ENCODE measurements around the gene TSPAN18. TPM values are rescaled to one million over a fixed set of nuclear protein-coding genes. Genes with fewer than 3 reads are reported as not detected.

Gene TSPAN18
- total and polyA plus RNA-seq, 2 experiments from 2014 or later: 9.5 to 21.5 TPM

DNA sequence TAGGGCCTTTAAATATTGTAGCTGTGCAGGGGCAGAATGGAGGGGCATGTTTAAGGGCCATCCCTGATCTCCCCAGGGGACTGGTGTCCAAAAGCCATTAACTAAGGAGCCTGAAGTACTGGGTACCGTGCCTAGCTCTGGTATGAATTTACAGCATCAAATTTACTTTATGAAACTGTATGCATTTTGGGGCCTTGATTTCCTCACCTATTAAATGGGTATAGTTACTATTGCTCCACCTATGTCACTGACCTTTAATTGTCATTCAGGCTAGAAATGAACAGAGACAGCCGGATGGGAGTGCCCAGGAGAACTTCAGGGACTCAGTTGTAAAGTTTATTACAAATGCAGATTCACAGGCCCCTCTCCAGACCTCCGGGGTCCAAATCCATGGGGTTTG is 235.7 kb downstream of the TSPAN18 start:
- TF ChIP-seq, protein P1, sequence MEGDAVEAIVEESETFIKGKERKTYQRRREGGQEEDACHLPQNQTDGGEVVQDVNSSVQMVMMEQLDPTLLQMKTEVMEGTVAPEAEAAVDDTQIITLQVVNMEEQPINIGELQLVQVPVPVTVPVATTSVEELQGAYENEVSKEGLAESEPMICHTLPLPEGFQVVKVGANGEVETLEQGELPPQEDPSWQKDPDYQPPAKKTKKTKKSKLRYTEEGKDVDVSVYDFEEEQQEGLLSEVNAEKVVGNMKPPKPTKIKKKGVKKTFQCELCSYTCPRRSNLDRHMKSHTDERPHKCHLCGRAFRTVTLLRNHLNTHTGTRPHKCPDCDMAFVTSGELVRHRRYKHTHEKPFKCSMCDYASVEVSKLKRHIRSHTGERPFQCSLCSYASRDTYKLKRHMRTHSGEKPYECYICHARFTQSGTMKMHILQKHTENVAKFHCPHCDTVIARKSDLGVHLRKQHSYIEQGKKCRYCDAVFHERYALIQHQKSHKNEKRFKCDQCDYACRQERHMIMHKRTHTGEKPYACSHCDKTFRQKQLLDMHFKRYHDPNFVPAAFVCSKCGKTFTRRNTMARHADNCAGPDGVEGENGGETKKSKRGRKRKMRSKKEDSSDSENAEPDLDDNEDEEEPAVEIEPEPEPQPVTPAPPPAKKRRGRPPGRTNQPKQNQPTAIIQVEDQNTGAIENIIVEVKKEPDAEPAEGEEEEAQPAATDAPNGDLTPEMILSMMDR (IDR thresholded peaks at IDR 0.05; ENCODE audit: poor library complexity): no peak
- no peak for TF ChIP-seq EZH2 (IDR thresholded peaks at IDR 0.05; ENCODE audit: borderline replicate concordance)
- no peak for TF ChIP-seq EZH2phosphoT487 (IDR thresholded peaks at IDR 0.05; ENCODE audit: low read depth, severe bottlenecking, unreplicated experiment)
- Histone ChIP-seq H3K9me2 (replicated peaks; ENCODE audit: insufficient read depth) (no peaks in the 10 kb centered on the region), H3K9me3 (ENCODE audit: low read depth) (no peaks in the 10 kb centered on the region), H3K4me2 (no peak overlapping the region), H2AFZ (no peak overlapping the region), H3K36me3 (replicated peaks; ENCODE audit: insufficient read depth, low read depth) (no peaks in the 10 kb centered on the region), H3K79me2 (no peaks in the 10 kb centered on the region), H4K20me1 (ENCODE audit: insufficient read depth, poor library complexity, severe bottlenecking) (no peaks in the 10 kb centered on the region), H3K27me3 (no peaks in the 10 kb centered on the region), H3K4me3 (no peak overlapping the region), H3K27ac (no peak overlapping the region), H3K4me1 (ENCODE audit: insufficient read depth) (peaks cover 19% of the 10 kb centered on the region)
- DNase-seq (ENCODE audit: low spot score): no peak
- WGBS (ENCODE audit: low lambda C conversion rate, missing lambda C conversion rate): 69% methylated on average over 3 of the region's 3 CpGs

DNA sequence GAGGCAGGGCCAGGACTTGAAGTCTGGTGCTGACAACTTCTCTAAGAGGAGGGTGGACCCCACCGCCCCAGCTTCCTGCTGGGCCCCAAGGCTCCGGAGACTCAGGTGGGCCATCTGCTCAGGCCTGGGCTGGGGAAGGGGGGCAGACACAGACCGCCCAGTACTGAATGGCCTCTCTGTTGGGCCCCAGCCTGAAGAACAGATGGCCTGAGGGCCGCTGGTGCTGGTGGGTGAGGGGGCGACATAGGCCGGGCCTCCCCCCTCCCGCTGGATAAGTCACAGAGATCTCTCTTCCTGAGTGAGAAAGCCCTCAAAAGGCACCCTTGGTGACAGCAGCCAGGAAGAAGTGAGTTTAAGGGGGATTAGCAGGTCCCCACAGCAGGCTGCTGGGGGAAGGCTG is 236.4 kb downstream of the TSPAN18 start:
- H4K20me1 ChIP-seq (ENCODE audit: insufficient read depth, poor library complexity, severe bottlenecking): no peaks in the 10 kb centered on the region
- H2AFZ ChIP-seq: no peak overlapping the region
- no peak overlapping the region for H3K4me2 ChIP-seq
- no peaks in the 10 kb centered on the region for H3K9me3 ChIP-seq (ENCODE audit: low read depth)
- 76% methylated on average over 7 of the region's 7 CpGs for WGBS (ENCODE audit: low lambda C conversion rate, missing lambda C conversion rate)
- no peaks in the 10 kb centered on the region for H3K36me3 ChIP-seq (replicated peaks; ENCODE audit: insufficient read depth, low read depth)
- no peaks in the 10 kb centered on the region for H3K79me2 ChIP-seq
- no peaks in the 10 kb centered on the region for H3K27me3 ChIP-seq
- no peaks in the 10 kb centered on the region for H3K9me2 ChIP-seq (replicated peaks; ENCODE audit: insufficient read depth)
- no peak overlapping the region for H3K4me3 ChIP-seq
- TF ChIP-seq, protein P1 (IDR thresholded peaks at IDR 0.05; ENCODE audit: poor library complexity): no peak
- no peak for TF ChIP-seq EZH2phosphoT487 (IDR thresholded peaks at IDR 0.05; ENCODE audit: low read depth, severe bottlenecking, unreplicated experiment)
- no peak for TF ChIP-seq EZH2 (IDR thresholded peaks at IDR 0.05; ENCODE audit: borderline replicate concordance)
- peaks cover 16% of the 10 kb centered on the region for H3K4me1 ChIP-seq (ENCODE audit: insufficient read depth)
- DNase-seq (ENCODE audit: low spot score): no peak
- H3K27ac ChIP-seq: no peak overlapping the region

DNA sequence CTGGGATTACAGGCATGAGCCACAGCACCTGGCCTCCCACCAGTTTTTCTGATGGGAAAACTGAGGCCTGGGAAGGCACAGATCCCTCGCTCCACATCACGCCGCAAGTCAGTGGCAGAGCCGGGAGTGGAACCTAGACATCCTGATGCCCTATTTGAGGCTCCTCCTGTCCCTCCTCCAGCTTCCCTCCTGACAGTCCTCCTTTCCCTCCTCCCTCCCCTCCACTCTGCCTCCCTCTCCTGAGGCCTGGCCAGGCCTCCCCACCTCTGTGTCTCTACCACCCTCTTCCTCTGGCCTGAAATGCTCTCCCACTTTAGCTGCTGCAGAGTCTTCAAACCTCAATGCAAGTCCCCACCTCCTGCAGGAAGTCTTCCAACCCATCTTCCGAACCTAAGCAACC is 237.2 kb downstream of the TSPAN18 start:
- no peak overlapping the region for H3K27ac ChIP-seq
- no peaks in the 10 kb centered on the region for H3K27me3 ChIP-seq
- 100% methylated on average over 1 of the region's 5 CpGs for WGBS (ENCODE audit: low lambda C conversion rate, missing lambda C conversion rate)
- no peak for DNase-seq (ENCODE audit: low spot score)
- H3K36me3 ChIP-seq (replicated peaks; ENCODE audit: insufficient read depth, low read depth): no peaks in the 10 kb centered on the region
- H3K4me2 ChIP-seq: no peak overlapping the region
- no peaks in the 10 kb centered on the region for H3K79me2 ChIP-seq
- H4K20me1 ChIP-seq (ENCODE audit: insufficient read depth, poor library complexity, severe bottlenecking): no peaks in the 10 kb centered on the region
- H3K9me3 ChIP-seq (ENCODE audit: low read depth): no peaks in the 10 kb centered on the region
- no peak overlapping the region for H2AFZ ChIP-seq
- no peaks in the 10 kb centered on the region for H3K9me2 ChIP-seq (replicated peaks; ENCODE audit: insufficient read depth)
- H3K4me3 ChIP-seq: no peak overlapping the region
- TF ChIP-seq EZH2phosphoT487 (IDR thresholded peaks at IDR 0.05; ENCODE audit: low read depth, severe bottlenecking, unreplicated experiment) (no peak), EZH2 (IDR thresholded peaks at IDR 0.05; ENCODE audit: borderline replicate concordance) (no peak)
- TF ChIP-seq, protein P1 (IDR thresholded peaks at IDR 0.05; ENCODE audit: poor library complexity): no peak
- H3K4me1 ChIP-seq (ENCODE audit: insufficient read depth): peaks cover 10% of the 10 kb centered on the region
